Measurements from ENCODE around the gene VPS13D. TPM values are rescaled to one million over a fixed set of nuclear protein-coding genes. Genes with fewer than 3 reads are reported as not detected.

Gene VPS13D
- total and polyA plus RNA-seq, 2 experiments from 2014 or later: 9.7 to 35.7 TPM

DNA sequence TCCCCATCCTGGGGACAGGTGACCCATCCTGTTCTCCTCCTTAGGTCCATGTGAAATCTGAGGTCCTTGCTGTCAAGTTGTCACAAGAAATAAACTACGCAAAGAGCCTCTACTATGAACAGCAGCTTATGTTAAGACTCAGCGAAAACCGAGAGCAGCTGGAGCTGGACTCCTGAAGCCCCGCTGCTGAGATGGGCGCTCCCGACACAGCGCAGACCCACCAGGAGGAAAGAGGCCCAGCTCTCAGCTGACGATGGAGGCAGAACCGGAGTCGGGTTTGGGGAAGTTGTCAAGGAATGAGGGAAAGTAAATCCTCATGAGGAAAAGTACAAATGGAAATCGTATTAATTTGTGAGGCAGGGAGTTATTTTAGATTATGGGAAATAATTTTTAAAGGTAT, 279.0 kb downstream of the VPS13D start:
- no peaks in the 10 kb centered on the region for H3K36me3 ChIP-seq
- H3K4me3 ChIP-seq: no peak overlapping the region
- H3K9me3 ChIP-seq (ENCODE audit: low read depth): no peaks in the 10 kb centered on the region
- no peaks in the 10 kb centered on the region for H3K27me3 ChIP-seq
- no peak overlapping the region for H3K27ac ChIP-seq
- peaks cover 19% of the 10 kb centered on the region for H3K4me1 ChIP-seq (ENCODE audit: low read depth)
- DNase-seq (ENCODE audit: low read depth in 1 of 2, low spot score in 1 of 2): no peak
- TF ChIP-seq, protein P1, sequence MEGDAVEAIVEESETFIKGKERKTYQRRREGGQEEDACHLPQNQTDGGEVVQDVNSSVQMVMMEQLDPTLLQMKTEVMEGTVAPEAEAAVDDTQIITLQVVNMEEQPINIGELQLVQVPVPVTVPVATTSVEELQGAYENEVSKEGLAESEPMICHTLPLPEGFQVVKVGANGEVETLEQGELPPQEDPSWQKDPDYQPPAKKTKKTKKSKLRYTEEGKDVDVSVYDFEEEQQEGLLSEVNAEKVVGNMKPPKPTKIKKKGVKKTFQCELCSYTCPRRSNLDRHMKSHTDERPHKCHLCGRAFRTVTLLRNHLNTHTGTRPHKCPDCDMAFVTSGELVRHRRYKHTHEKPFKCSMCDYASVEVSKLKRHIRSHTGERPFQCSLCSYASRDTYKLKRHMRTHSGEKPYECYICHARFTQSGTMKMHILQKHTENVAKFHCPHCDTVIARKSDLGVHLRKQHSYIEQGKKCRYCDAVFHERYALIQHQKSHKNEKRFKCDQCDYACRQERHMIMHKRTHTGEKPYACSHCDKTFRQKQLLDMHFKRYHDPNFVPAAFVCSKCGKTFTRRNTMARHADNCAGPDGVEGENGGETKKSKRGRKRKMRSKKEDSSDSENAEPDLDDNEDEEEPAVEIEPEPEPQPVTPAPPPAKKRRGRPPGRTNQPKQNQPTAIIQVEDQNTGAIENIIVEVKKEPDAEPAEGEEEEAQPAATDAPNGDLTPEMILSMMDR (IDR thresholded peaks at IDR 0.05; ENCODE audit: low read depth, low read length): no peak

DNA sequence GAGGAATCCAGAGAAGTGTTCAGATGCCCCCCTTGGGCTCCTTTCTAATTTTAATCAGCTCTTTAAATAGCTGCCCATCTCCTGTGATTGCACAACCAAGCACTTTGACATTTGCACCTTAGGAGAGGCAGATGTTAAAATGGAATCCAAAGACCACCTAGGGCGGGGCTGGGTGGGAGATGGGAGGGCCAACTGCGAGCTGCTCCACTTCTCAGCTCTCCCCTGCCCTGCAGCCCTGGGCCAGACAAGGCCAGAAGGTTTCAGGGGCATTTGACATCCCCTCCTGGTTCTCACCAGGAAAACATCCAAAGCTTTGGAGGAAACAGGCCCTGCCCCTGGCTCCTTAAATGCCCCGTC, 281.3 kb downstream of the VPS13D start:
- Histone ChIP-seq H3K27ac (peak overlapping the region; percentile 0), H3K4me3 (no peak overlapping the region), H3K36me3 (no peaks in the 10 kb centered on the region), H3K4me1 (ENCODE audit: low read depth) (peaks cover 19% of the 10 kb centered on the region), H3K27me3 (no peaks in the 10 kb centered on the region), H3K9me3 (ENCODE audit: low read depth) (no peaks in the 10 kb centered on the region)
- TF ChIP-seq, protein P1 (IDR thresholded peaks at IDR 0.05; ENCODE audit: low read depth, low read length): no peak
- DNase-seq (ENCODE audit: low read depth in 1 of 2, low spot score in 1 of 2): no peak

DNA sequence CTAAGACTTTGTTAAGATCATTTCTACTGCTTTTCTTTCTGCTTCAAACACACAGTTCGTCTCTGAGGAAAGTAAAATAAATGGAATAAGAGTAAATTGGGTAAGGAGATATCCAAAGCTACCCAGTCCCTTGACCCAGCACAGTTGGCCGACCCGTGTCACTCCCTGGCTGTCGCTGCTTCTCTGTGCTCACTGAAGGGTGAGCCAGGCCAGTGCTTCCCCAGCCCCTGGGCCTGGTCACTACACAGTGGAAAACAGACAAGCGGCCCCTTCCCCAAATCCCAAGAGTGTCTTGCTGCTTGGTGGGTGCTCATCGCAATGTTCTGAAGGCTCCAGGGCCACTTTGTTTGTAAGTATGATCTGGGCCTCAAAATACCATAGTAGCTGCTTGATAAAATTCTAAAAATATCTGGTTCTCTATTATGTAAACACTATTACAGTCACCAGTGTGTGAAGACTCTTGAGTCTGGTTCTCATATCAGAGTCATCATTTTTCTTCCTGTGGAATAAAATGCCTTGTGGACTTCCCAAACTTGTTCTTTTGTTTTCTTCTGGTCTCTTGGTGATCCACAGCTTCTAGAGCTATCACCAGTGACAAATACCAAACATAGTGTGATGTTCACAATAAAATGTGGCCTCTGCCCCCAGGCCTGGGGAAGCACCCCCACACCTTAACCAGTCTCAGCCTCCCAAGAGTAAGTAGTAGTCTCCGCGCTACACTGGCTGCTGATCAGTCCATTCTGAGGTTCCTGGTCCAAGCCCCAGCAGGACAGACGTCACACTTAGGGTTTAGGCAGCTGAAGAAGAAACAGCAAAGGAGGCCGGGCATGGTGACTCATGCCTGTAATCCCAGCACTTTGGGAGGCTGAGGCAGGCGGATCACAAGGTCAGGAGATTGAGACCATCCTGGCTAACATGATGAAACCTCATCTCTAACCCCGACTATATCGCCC, 282.0 kb downstream of the VPS13D start:
- Histone ChIP-seq H3K4me1 (ENCODE audit: low read depth) (peaks cover 19% of the 10 kb centered on the region), H3K36me3 (no peaks in the 10 kb centered on the region), H3K27me3 (no peaks in the 10 kb centered on the region), H3K4me3 (no peak overlapping the region), H3K9me3 (ENCODE audit: low read depth) (no peaks in the 10 kb centered on the region), H3K27ac (peak overlapping the region; percentile 0)
- TF ChIP-seq, protein P1 (IDR thresholded peaks at IDR 0.05; ENCODE audit: low read depth, low read length): no peak
- peak in 1 of 2 donors; percentile 41 for DNase-seq (ENCODE audit: low read depth in 1 of 2, low spot score in 1 of 2)

DNA sequence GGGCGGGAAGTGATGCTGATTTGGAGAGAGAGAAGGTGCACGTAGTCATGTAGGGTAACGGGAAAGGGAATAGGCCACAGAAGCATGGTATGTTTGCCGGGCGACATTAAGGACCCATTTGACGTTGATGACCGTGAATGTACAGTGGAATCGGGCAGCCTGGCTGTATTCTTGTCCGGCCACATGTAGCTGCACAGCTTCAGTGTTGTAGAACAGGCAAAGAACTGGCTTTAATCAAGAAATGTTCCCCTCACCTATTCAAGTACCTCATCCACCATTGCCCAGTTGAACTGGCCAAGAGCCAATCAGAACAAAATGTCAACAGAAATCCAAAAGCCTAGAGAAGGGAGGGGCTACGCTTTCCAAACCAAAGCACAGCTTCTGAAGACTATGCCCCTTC, 283.4 kb downstream of the VPS13D start:
- Histone ChIP-seq H3K27me3 (no peaks in the 10 kb centered on the region), H3K36me3 (no peaks in the 10 kb centered on the region), H3K4me1 (ENCODE audit: low read depth) (peaks cover 19% of the 10 kb centered on the region), H3K27ac (no peak overlapping the region), H3K4me3 (no peak overlapping the region), H3K9me3 (ENCODE audit: low read depth) (no peaks in the 10 kb centered on the region)
- DNase-seq (ENCODE audit: low read depth in 1 of 2, low spot score in 1 of 2): no peak
- TF ChIP-seq, protein P1 (IDR thresholded peaks at IDR 0.05; ENCODE audit: low read depth, low read length): no peak

DNA sequence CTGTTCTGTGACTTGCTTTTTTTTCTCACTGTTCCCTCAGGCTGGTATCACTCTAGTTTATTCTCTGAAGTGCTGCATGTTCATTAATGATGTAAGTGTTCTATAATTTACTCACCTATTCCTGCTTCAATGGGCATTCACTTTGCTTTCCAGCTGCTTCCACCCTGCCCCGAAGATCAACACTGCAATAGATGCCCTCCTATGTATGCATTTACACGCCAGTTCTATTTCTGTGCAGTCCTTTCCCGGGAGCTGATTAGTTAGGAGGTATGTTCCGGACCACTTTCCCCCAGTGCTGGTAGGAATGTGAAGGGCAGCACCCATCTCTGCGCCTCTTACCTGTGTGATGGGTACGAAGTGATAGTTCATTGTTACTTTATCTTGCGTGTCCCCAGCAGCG, 284.8 kb downstream of the VPS13D start:
- no peaks in the 10 kb centered on the region for H3K36me3 ChIP-seq
- TF ChIP-seq, protein P1 (IDR thresholded peaks at IDR 0.05; ENCODE audit: low read depth, low read length): no peak
- no peaks in the 10 kb centered on the region for H3K27me3 ChIP-seq
- no peak overlapping the region for H3K27ac ChIP-seq
- DNase-seq (ENCODE audit: low read depth in 1 of 2, low spot score in 1 of 2): no peak
- no peak overlapping the region for H3K4me3 ChIP-seq
- no peaks in the 10 kb centered on the region for H3K9me3 ChIP-seq (ENCODE audit: low read depth)
- H3K4me1 ChIP-seq (ENCODE audit: low read depth): peaks cover 19% of the 10 kb centered on the region
